ENCODE data around the gene OR2J2.
"Not testable (repeated sequence)": the region's sequence is repeated elsewhere in the genome, so short reads cannot be mapped to it uniquely, and the experiment has no call there.

OR2J2 gene

GRCh38 chr6:29170607-29171006 is at the start of gene OR2J2:
OR2J2 (plus strand) TSS chr6:29170907; CDS start chr6:29173636, 2,729 bp downstream.
- not testable (repeated sequence) for DNase-seq

- no peak for DNase-seq
Measured at GRCh38 chr6:29129326-29130012, 41.2 kb upstream of the OR2J2 start.

- DNase-seq: no peak
Measured at GRCh38 chr6:29130644-29131043, 40.1 kb upstream of the OR2J2 start.

- no peak for DNase-seq
Measured at GRCh38 chr6:29131691-29132090, 39.0 kb upstream of the OR2J2 start.

- no peak for DNase-seq
Measured at GRCh38 chr6:29137724-29138123, 33.0 kb upstream of the OR2J2 start.

GRCh38 chr6:29141606-29142005 is 29.1 kb upstream of the OR2J2 start:
- DNase-seq: no peak

GRCh38 chr6:29142309-29142708 is 28.4 kb upstream of the OR2J2 start:
- no peak for DNase-seq

GRCh38 chr6:29146179-29146578 is 24.5 kb upstream of the OR2J2 start:
- no peak for DNase-seq

GRCh38 chr6:29147074-29147473 is 23.6 kb upstream of the OR2J2 start:
- no peak for DNase-seq

- not testable (repeated sequence) for DNase-seq
Measured at GRCh38 chr6:29149444-29149843, 21.3 kb upstream of the OR2J2 start.

- DNase-seq: no peak
Measured at GRCh38 chr6:29153083-29153482, 17.6 kb upstream of the OR2J2 start.

- DNase-seq: not testable (repeated sequence)
Measured at GRCh38 chr6:29155182-29155581, 15.5 kb upstream of the OR2J2 start.

- not testable (repeated sequence) for DNase-seq
Measured at GRCh38 chr6:29159922-29160321, 10.8 kb upstream of the OR2J2 start.

- not testable (repeated sequence) for DNase-seq
Measured at GRCh38 chr6:29165571-29165970, 5.1 kb upstream of the OR2J2 start.

- DNase-seq: no peak
Measured at GRCh38 chr6:29171736-29172135, 1.0 kb downstream of the OR2J2 start.

- DNase-seq: no peak
Measured at GRCh38 chr6:29183594-29183993, 12.9 kb downstream of the OR2J2 start.

GRCh38 chr6:29188659-29189058 is 18.0 kb downstream of the OR2J2 start:
- not testable (repeated sequence) for DNase-seq

GRCh38 chr6:29200767-29201662 is 30.3 kb downstream of the OR2J2 start:
- DNase-seq: no peak

- DNase-seq: no peak
Measured at GRCh38 chr6:29201966-29202365, 31.3 kb downstream of the OR2J2 start.

GRCh38 chr6:29211488-29211887 is 40.8 kb downstream of the OR2J2 start:
- no peak for DNase-seq

GRCh38 chr6:29216528-29216927 is 45.8 kb downstream of the OR2J2 start:
- DNase-seq: no peak

GRCh38 chr6:29217242-29217641 is 46.5 kb downstream of the OR2J2 start:
- not testable (repeated sequence) for DNase-seq

- not testable (repeated sequence) for DNase-seq
Measured at GRCh38 chr6:29218056-29218455, 47.3 kb downstream of the OR2J2 start.
